T-helper 2 cell treated with Interferon-gamma antibody and Interleukin-4, amounts not matched to agents 5 μg/mL and 100 μg/mL, for 36 hours (primary cell): ENCODE measurements around the gene UCHL3.
A peak's percentile ranks its signal among the peaks of the same experiment; 100 is the strongest.

Experiments
- DNase-seq: peaks from one replicate; pipeline ENCODE4 v3.0.0; 2021; ENCODE audit warnings: low spot score
- H3K27ac Mint-ChIP-seq: one replicate; pipeline ENCODE4 v1.8.0; 2021; ENCODE audit warnings: mild to moderate bottlenecking, mixed read lengths
- H3K27me3 Mint-ChIP-seq: one replicate; pipeline ENCODE4 v1.8.0; 2021; ENCODE audit warnings: low read depth, mixed read lengths
- H3K36me3 Mint-ChIP-seq: one replicate; pipeline ENCODE4 v1.8.0; 2021; ENCODE audit warnings: low read depth, mixed read lengths
- H3K4me1 Mint-ChIP-seq: one replicate; pipeline ENCODE4 v1.8.0; 2021; ENCODE audit warnings: low read depth, mixed read lengths
- H3K4me3 Mint-ChIP-seq: one replicate; pipeline ENCODE4 v1.8.0; 2022; ENCODE audit warnings: mild to moderate bottlenecking, moderate library complexity, mixed read lengths
- H3K9me3 Mint-ChIP-seq: one replicate; pipeline ENCODE4 v1.8.0; 2021; ENCODE audit warnings: mixed read lengths

UCHL3 gene

DNA sequence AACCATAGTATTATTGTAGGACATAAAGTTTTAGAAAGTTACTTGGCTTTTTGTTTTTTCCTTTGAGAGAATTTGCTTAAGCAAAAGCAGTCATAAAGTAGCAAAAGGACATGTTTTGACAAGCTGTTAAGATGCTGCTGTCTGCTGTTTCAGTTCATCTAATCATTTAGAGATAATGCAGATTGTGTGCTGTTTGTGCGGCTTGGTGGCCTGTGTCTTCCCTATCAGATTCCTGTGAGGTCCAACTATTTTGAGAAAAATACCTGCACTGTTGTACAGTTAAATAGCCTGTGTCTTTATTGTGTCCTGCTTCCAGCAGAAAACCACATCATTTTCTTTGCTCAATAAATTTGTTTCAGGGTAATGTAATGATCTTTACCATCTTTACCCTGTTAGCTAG lies 20.0 kb downstream of the UCHL3 start:
- Mint-ChIP-seq H3K9me3 (no peaks in the 10 kb centered on the region), H3K4me3 (no peak overlapping the region), H3K36me3 (peaks cover 43% of the 10 kb centered on the region), H3K27me3 (no peaks in the 10 kb centered on the region), H3K4me1 (peaks cover 5% of the 10 kb centered on the region), H3K27ac (peak overlapping the region; percentile 26)
- no peak for DNase-seq

DNA sequence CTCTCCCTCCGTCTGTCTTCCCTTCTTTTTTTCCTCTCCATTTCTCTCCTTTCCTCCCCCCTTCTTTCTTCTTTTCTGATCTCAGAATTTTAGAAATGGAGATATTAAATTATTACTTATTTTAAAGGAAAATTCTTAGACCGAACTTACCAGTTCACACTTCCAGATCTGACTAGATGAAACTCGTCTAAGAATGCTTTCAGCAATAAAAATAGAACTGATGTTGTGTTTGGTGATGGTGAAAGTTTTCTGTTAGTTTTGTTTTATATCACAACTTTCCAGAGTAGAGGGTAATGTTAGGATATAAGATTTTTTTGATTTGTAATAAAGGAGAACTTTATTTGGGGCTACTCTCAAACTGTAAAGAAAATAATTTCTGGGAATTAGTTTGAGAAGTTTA lies 29.9 kb downstream of the UCHL3 start:
- H3K27ac Mint-ChIP-seq: peak overlapping the region; percentile 10
- H3K9me3 Mint-ChIP-seq: peaks cover 9% of the 10 kb centered on the region
- no peak for DNase-seq
- H3K36me3 Mint-ChIP-seq: peaks cover 34% of the 10 kb centered on the region
- H3K4me3 Mint-ChIP-seq: no peak overlapping the region
- peaks cover 4% of the 10 kb centered on the region for H3K4me1 Mint-ChIP-seq
- no peaks in the 10 kb centered on the region for H3K27me3 Mint-ChIP-seq

DNA sequence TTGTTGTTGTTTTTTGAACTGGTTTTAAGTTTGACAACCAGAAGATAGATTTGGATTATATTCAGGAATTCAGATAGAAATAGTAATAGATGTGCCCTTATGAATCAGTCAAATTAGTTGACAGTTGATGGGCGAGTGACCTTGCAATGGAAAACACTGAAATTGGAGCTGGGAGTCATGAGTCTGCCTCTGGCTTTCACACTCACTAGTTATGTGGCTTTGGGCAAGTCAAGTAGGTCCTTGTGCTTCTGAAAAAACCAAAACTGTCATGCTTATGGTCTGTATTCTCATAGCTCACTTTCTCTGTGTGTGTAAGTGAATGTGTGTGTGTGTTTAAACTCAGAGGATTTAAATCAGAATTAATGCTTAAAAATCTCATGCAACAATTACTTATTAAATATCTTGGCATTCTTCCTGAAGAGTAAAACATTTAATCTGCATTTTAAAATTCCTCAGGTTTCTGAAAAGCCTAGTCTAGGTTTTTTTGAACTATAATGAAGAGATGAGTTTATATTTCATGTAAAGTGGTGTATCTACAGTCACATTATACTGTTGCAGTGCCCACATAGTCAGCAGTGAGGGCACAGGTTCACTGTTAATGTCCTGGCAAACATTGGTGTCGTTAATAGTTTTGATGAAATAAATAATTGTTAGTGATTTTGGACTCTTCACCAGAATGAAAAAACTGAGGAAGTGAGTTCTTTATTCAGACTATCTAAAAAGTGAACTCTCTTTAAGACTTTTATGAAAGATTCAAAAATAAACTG lies 32.5 kb downstream of the UCHL3 start:
- DNase-seq: no peak
- no peaks in the 10 kb centered on the region for H3K27me3 Mint-ChIP-seq

DNA sequence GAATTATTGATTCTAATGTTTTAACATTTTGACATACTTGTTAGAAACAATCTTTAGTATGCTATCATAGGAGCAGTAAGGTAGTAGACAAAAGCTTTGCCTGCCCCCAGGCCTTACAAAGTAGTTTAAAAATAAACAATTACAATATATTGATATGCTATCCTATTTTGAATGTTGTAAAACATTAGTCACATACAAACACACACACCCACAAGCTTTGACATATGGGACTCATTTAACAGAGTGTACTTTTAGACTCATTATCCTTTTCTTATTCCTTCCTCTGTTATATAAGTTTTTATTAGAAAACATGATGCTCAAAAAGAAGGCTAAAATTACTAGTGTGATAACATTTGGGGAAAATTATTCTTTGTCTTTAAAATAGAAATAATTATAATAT lies 33.5 kb downstream of the UCHL3 start:
- no peak overlapping the region for H3K27ac Mint-ChIP-seq
- H3K36me3 Mint-ChIP-seq: peaks cover 28% of the 10 kb centered on the region
- no peak overlapping the region for H3K4me3 Mint-ChIP-seq
- H3K27me3 Mint-ChIP-seq: no peaks in the 10 kb centered on the region
- peaks cover 16% of the 10 kb centered on the region for H3K9me3 Mint-ChIP-seq
- no peak for DNase-seq
- H3K4me1 Mint-ChIP-seq: peaks cover 4% of the 10 kb centered on the region

More for the DNA sequence above, 32.5 kb downstream of the UCHL3 start:
- Mint-ChIP-seq H3K4me3 (no peak overlapping the region), H3K36me3 (peaks cover 28% of the 10 kb centered on the region), H3K27ac (no peak overlapping the region), H3K4me1 (peaks cover 4% of the 10 kb centered on the region), H3K9me3 (peaks cover 16% of the 10 kb centered on the region)

DNA sequence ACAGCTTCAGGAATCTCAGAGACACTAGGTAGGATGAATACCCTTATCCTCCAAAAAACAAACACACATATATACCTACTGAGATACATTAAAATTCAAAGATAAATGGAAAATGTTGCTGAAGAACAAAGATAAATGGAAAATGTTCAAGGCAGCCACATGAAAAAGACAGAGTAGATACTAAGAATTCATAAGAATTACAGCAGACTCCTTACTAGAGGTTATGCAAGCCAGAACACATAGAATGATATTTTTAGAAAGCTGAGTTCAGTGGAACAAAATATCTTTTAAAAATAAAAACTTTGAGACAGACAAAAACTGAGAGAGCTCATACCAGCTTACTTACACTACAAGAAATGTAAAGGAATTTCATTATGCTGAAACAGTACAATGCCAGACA lies 35.6 kb downstream of the UCHL3 start:
- Mint-ChIP-seq H3K36me3 (peaks cover 32% of the 10 kb centered on the region), H3K27ac (no peak overlapping the region), H3K9me3 (peaks cover 16% of the 10 kb centered on the region), H3K4me3 (no peak overlapping the region), H3K27me3 (no peaks in the 10 kb centered on the region), H3K4me1 (no peaks in the 10 kb centered on the region)
- DNase-seq: no peak

DNA sequence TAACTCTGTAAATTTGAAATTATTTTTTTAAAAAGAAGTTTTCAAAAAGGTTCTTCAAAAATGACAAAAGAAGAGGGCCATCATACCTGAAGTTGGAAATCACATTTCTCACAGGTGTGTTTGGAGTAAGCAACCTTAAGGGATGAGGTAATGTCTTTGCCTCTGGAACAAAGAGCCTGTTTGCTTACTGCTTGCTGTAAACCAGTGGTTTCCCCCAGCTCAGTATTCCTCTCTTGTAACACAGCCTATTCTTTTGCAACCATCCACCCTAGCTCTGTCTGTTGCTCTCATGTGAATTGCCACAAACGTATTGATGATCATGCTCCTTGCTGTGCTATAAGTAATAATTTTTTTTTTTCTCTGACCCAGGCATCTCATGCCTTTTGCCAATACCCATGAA lies 38.1 kb downstream of the UCHL3 start:
- Mint-ChIP-seq H3K27ac (no peak overlapping the region), H3K4me3 (no peak overlapping the region), H3K4me1 (no peaks in the 10 kb centered on the region), H3K36me3 (peaks cover 34% of the 10 kb centered on the region), H3K27me3 (no peaks in the 10 kb centered on the region), H3K9me3 (peaks cover 16% of the 10 kb centered on the region)
- no peak for DNase-seq

DNA sequence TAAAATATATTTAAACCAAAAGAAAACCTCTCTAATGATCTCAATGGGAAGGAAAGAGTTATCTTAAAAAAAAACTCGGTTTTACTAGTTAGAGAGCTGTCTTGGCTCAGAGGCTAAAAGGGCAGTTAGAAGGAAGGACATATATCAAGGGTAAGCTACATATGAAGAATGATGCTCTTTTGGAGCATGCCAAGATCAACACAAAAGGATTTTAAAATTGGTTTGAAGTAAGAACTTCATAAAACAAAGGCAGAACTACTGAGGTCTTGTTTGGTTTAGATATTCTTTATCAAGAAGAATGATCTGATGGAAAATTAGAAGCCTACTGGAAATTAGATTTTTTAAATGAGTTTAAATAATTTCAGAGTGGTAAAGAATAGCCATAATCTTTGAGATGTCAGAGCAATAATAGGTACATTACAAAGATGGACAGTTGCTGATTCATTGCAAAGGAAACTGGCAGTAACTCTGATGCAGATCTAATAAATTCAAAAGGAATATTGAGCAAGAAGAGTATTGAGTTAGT lies 47.1 kb downstream of the UCHL3 start:
- Mint-ChIP-seq H3K36me3 (peaks cover 19% of the 10 kb centered on the region), H3K9me3 (no peaks in the 10 kb centered on the region), H3K27me3 (no peaks in the 10 kb centered on the region), H3K4me1 (no peaks in the 10 kb centered on the region), H3K27ac (no peak overlapping the region), H3K4me3 (no peak overlapping the region)
- no peak for DNase-seq

DNA sequence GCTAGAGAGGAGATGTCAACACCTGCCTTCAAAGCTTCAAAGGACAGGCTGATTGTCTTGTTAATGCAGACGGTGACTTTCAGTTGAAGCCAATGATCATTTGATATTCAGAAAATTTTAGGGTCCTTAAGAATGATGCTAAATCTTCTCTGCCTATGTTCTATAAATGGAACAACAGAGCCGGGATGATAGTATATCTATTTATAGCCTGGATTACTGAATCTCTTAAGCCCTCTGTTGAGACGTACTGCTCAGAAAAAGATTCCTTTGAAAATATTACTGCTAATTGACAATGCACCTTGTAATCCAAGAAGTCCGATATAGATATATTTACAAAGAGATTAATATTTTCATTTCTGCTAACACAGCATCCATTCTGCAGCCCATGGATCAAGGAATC lies 50.8 kb downstream of the UCHL3 start:
- H3K36me3 Mint-ChIP-seq: peaks cover 19% of the 10 kb centered on the region
- no peaks in the 10 kb centered on the region for H3K27me3 Mint-ChIP-seq
- H3K4me1 Mint-ChIP-seq: no peaks in the 10 kb centered on the region
- H3K27ac Mint-ChIP-seq: no peak overlapping the region
- no peak for DNase-seq
- H3K9me3 Mint-ChIP-seq: no peaks in the 10 kb centered on the region
- no peak overlapping the region for H3K4me3 Mint-ChIP-seq

DNA sequence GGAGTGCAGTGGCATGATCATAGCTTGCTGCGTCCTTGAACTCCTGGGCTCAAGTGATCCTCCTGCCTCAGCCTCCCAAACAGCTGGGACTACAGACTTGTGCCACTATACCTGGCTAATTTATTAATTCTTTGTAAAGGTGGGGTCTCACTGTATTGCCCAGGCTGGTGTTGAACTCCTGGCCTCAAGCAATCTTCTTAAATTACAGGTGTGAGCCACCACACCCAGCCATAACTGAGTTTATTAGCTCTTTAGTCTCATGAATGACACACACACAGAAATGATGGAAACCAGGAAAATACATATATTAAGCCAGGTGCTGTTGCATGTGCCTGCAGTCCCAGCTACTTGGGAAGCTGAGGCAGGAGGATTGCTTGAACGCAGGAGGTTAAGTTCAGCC lies 53.4 kb downstream of the UCHL3 start:
- H3K4me3 Mint-ChIP-seq: no peak overlapping the region
- no peak overlapping the region for H3K27ac Mint-ChIP-seq
- H3K9me3 Mint-ChIP-seq: no peaks in the 10 kb centered on the region
- DNase-seq: no peak
- H3K4me1 Mint-ChIP-seq: no peaks in the 10 kb centered on the region
- no peaks in the 10 kb centered on the region for H3K27me3 Mint-ChIP-seq
- H3K36me3 Mint-ChIP-seq: peaks cover 22% of the 10 kb centered on the region

DNA sequence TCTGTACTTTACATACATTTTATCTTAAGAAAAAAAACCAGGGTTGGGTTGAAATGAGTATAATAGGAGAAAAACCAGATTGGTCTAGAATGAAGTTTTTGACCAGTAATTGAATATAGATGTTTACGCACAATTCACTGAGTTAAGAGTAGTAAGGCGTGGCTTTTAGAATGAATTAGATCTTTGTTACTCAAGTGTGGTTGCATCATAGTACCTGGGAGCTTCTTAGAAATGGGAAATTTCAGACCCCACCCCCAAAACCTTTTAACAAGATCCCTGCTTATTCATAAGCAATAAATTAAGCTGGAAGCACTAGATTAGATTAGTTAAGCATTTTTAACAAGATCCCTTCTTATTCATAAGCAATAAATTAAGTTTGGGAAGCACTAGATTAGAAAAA lies 57.9 kb downstream of the UCHL3 start:
- no peak for DNase-seq
- Mint-ChIP-seq H3K4me1 (no peaks in the 10 kb centered on the region), H3K9me3 (no peaks in the 10 kb centered on the region), H3K4me3 (no peak overlapping the region), H3K27ac (no peak overlapping the region), H3K27me3 (no peaks in the 10 kb centered on the region), H3K36me3 (peaks cover 15% of the 10 kb centered on the region)

DNA sequence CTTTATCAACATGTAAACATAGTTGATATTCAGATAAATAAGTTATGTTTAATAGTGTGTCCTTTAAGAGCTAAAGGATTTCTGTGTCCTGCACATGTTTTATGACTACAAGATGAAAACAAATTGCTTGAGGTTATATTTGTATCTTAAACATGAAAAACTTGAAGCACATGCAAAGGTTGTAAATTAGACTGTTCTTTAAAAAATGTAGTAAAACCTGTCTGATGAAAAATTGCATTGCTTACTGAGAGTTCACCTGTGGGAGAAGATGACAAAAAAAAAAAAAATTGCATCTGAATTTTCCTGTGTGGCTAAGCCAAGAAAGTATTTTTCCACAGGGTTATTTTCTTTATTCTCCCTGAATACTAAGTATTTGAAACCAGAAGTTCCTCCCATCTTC lies 60.9 kb downstream of the UCHL3 start:
- H3K27me3 Mint-ChIP-seq: no peaks in the 10 kb centered on the region
- DNase-seq: no peak
- peaks cover 15% of the 10 kb centered on the region for H3K36me3 Mint-ChIP-seq
- no peaks in the 10 kb centered on the region for H3K4me1 Mint-ChIP-seq
- no peak overlapping the region for H3K27ac Mint-ChIP-seq
- H3K9me3 Mint-ChIP-seq: no peaks in the 10 kb centered on the region
- H3K4me3 Mint-ChIP-seq: no peak overlapping the region

DNA sequence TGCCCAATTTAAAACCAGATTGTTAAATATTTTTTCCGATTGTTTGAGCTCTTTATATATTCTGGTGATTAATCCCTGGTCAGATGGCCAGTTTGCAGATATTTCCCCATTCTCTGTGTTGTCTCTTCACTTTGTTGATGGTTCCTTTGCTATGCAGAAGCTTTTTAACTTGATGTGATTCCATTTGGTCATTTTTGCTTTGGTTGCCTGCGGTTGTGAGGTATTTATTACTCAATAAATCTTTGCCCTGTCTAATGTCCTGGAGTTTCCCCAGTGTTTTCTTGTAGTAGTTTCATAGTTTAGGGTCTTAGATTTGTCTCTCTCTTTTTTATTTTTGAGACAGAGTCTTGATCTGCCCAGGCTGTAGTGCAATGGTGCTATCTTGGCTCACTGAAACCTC lies 62.8 kb downstream of the UCHL3 start:
- Mint-ChIP-seq H3K4me3 (no peak overlapping the region), H3K36me3 (peaks cover 5% of the 10 kb centered on the region), H3K27me3 (no peaks in the 10 kb centered on the region), H3K27ac (no peak overlapping the region), H3K9me3 (no peaks in the 10 kb centered on the region), H3K4me1 (no peaks in the 10 kb centered on the region)
- no peak for DNase-seq

DNA sequence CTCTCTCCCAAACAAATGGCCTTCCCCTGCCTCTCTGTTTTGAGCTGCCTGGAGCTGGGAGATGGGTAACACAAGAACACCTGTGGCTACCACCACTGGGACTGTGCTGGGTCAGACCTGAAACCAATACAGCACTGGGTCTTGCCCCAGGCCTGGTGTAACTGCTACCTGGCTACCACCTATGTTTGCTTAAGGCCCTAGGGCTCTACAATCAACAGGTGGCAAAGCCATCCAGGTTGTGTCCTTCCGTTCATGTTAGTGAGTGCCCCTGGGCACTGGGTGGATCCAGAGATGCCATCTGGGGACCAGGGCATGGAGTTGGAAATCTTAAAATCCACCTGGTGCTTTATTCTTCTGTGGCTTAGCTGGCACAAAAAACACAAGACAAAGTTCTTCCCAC lies 67.6 kb downstream of the UCHL3 start:
- peaks cover 2% of the 10 kb centered on the region for H3K36me3 Mint-ChIP-seq
- no peak overlapping the region for H3K4me3 Mint-ChIP-seq
- H3K4me1 Mint-ChIP-seq: no peaks in the 10 kb centered on the region
- no peak overlapping the region for H3K27ac Mint-ChIP-seq
- H3K9me3 Mint-ChIP-seq: no peaks in the 10 kb centered on the region
- no peak for DNase-seq
- no peaks in the 10 kb centered on the region for H3K27me3 Mint-ChIP-seq

DNA sequence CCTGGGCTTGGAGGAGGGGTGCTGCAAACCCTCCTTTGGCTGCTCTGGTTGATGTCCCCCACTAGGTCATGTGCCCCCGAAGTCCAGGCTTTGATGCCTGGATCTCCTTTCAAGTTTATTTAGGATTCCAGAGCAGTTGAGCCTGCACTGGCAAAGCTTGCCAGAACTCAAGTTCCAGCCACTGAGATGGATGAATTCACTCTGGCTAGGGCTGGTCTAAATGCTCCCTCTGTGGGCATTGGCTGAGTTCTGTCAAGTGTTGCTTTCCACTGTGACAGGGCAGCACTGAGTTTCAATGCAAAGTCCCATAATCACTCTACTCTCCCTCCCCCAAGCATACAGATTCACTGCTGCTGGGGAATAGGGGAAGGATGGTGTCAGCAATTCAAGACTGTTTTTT lies 68.7 kb downstream of the UCHL3 start:
- Mint-ChIP-seq H3K36me3 (peaks cover 2% of the 10 kb centered on the region), H3K27ac (no peak overlapping the region), H3K27me3 (no peaks in the 10 kb centered on the region), H3K4me3 (no peak overlapping the region), H3K4me1 (no peaks in the 10 kb centered on the region), H3K9me3 (no peaks in the 10 kb centered on the region)
- no peak for DNase-seq

DNA sequence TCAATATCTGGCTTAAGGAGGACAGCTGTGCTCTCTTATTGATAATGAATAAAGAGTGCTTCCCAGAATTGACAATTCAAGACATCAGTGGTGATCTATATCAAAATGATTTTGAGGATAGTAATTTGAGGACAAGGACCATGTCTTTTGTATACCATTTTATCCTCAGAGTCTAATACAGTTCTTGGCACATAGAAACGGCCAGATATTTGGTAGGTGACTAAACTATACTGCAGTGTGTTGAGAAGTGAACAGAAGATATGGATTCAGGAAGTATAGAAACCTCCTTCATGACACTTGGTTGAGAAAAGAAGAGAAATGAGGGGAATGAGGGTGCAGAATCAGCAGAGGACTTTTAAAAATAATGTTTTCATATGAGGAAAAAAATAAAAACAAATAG lies 70.4 kb downstream of the UCHL3 start:
- H3K27me3 Mint-ChIP-seq: no peaks in the 10 kb centered on the region
- H3K36me3 Mint-ChIP-seq: peaks cover 4% of the 10 kb centered on the region
- no peak for DNase-seq
- H3K9me3 Mint-ChIP-seq: no peaks in the 10 kb centered on the region
- no peak overlapping the region for H3K4me3 Mint-ChIP-seq
- H3K27ac Mint-ChIP-seq: no peak overlapping the region
- no peaks in the 10 kb centered on the region for H3K4me1 Mint-ChIP-seq
